Activated T-cell treated with anti-CD3 and anti-CD28 coated beads for 48 hours (primary cell): ENCODE measurements around the gene ALOX5AP.

Experiments
- DNase-seq: peaks from one replicate; pipeline ENCODE4 v3.0.0-alpha.2; 2020; ENCODE audit warnings: low read depth

The ALOX5AP gene

DNA sequence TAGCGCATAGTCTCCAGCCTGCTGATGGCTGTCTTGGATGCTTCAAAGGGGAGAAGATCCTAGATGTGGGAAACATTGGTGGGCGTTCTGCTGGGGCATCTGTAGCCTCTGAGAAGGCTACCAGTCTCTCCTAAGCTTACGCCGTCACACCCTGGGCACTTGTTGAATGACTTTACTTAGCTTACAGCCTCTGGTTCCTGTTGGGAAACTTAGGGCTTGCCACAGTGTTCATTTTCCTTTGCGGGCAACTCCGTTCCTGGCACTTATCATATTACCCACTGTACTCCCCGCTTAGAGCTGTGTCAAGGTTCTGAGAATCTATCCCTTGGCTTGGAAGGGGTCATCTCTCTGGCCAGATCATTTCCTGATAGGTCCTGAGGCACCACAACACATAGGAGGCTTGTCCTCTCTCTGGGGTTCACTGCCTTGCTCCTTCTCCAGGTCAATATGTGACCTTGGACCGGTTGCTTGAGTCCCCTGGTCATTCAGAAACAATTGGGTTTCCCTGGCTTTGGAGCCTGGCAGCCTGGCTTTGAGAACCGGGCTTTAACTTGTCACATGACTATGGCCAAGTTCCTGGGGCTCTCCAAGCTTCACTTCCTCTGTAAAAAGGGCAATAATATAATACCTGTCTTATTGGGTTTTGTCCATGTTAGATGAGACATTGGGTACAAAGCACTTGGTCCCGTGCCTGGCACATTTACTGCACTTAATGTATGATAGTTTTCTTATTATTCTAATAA, 20.5 kb upstream of the ALOX5AP start:
- DNase-seq: no peak

DNA sequence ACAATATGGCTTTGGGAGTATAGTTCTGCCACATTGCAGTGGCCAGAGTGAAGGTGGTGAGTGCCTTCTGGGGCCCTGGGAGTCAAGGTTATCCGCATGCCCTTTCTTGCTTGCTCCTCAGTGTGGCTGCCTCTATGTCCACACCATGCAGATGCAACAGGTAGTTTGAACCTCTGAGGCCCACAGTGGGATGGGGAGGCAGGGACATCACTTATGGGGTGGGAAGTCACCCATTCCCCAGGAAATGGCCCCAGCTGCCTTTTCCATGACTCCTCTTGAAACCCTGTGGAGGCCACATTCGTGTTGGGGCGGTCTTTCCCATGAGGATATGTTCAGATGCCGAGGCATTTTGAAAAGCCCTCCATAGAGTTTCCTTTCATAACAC, 20.0 kb upstream of the ALOX5AP start:
- no peak for DNase-seq

DNA sequence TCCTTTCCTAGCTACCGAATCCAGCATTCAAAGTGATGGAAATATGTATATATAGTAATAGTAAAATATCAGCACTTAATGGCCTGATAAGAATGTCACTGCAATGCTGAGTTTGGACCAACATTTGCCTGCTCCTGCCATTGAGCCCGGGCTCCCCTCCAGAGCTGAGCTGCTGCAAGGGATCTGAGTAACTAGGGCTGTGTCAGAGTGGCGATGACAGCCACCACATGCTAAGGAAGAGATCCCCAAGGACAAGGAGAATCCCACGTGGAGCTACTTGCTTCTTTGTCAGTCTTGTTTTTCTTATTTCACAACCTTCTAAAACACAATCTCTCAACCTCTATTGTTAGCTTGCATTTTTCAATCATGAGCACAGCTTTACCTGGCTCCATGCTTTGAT, 19.5 kb upstream of the ALOX5AP start:
- no peak for DNase-seq

DNA sequence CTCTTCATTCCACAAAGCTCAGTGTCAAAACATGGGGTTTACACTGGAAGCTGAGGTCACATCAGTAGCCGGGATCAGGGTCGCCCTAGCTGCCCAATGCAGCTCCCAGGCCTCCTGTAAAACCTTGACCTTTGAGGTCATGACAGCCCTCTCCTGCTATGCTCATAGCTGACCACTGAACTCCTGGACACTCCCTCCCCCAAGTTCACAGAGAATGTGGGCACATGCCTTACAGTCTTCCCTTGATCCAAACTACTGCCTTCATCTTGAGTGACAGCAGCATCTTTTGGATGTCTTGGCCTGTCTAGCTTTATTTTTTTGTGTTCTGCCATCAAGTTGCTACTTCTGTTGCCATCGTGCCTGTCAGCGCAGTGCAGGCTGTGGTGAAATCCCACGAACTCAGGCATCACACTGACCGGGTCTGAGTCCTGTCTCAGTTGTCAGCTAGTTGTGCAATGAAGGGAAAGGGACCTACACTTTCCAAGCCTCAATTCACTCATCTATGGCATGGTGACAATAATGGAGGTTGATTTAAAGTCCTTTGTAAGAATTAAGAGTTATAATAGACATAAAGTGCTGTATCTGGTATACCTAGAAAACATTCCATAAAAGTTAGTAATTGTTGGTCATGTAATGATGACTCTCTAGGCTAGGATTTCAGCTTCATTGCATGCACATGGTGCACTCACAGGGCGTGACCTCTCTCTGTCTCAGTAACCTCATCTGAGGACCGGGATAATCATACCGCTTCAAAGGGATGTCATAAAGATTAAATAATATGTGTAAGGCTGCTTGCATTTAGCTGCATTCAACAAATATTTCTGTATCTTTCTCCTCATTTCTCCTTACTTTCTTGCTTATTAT, 16.4 kb upstream of the ALOX5AP start:
- no peak for DNase-seq

DNA sequence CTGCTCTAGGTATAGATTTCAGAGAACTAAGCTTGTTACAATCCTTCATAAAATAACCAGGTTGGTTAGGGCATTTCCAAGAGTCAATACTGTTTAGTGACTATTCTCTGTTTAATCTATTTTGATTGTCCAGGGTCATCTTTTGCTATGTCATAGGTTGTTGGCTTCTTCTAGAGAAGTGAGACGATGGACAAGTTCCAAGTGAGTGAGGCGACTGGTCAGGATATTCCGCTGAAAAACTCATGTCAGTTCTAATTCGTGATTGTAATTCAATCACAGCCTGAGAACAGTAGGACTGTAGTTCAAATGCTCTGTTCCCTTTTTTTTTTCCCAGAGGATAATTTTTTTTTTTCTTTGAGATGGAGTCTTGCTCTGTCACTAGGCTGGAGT, 15.8 kb upstream of the ALOX5AP start:
- DNase-seq: no peak

DNA sequence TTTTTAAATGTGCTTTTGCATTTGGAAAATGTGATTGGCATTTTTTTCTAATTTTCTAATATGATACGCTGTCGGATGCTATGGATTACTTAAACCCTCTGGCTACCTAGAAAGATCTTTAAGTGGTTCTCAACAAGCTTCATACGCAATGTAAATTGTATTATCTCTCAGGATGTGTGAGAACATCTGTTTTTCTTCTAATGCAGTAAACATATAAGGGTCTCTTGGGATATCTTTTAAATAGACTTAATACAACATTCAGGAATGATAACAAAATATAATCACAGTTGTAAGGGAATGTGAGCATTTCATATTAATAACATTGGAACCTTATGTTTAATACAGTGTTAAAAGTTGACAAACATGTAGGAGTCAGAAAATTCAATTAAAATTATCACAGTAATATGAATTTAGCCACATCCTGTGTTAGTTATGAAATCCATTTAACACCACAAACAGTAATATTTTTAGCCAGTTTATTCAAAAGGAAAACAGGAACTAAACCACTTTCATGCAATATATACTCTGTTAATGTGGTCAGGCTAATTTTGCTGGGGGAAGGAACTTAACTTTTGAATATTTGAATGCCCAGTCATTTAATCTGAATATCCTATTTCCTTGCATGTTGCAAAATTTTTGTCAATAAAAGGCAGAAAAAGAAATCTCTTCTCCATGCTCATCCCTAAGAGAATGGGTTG, 15.0 kb upstream of the ALOX5AP start:
- DNase-seq: no peak

DNA sequence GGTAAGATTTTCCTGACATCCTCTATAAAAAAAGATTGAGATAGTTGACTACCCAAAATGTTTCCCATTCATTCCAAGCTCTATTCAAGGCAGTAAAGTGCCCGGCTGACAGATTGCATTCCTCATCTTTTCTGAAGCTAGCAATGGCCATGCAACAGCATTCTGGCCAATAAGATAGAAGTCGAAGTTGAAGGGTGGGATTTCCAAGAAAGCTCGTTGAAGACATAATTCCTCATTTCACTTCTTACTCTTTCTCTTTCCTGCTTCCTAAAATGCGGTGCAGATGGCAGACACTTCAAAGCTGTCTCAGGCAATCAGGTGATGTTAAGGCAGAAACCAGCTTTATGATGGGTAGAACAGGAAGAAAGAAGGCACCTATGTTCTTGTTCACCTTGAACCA, 13.4 kb upstream of the ALOX5AP start:
- no peak for DNase-seq

DNA sequence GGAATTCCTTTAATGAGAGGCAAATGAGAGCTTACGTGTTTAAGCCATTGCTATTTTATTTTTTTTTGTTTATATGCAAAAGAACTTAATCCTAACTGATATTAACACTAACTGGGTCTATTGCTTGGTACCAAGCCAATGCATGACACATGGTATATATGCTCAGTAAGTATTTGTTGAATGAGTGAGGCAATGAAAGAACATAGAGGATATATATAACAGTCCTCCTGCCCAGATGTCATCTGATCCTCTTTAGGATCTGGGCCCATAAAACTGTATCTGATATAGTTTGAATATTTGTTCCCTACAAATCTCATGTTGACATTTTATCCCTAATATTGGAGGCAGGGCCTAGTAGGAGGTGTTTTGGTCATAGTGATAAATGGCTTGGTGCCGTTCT, 13.0 kb upstream of the ALOX5AP start:
- no peak for DNase-seq

DNA sequence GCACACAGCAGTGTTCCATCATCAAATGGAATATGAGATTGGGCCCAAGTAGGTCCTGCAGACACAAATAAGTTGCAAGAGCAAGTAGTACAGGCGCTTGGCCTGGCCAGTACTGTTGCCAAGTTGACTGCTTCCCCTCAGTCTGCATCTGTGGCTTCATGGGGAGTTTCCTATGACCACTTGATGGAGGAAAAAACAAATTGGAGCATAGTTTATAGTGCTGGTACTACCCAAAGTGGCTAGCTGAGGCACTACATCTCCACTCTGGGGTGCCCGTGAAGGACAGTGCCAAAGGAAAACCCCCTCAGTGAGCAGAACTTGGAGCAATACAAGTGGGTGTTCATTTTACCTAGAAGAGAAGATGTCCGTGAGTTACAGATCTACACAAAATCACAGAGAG, 10.6 kb upstream of the ALOX5AP start:
- no peak for DNase-seq

DNA sequence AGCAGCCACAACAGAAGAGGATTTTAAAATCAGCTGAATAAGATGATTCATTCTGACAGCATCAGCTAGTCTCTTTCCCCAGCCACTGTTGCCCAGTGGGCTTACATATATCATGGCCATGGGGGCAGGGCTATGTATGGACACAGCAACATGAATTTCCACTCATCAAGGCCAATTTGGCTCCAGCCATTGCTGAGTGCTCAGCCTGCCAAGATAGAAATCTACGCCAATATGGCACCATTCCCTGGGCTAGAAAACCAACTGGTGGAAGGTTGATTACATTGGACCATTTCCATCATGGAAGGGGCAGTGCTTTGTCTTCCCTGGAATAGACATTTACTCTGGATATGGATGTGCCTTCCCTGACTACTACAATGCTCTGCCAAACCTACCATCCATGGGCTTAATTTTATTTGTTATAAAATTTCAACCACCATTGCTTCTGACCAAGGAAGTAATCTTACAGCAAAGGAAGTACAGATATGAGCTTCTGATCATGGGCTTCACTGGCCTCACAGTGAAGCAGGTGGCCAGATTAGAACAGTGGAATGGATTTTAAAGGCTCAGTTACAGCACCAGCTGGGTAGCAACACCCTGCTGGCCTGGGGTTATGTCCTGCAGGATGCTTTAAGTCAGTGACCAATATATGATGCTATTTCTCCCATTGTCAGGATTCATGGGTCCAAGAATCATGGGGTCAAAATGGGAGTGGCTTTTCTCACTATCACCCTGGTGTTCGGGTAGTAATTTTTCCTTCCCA, 9.8 kb upstream of the ALOX5AP start:
- DNase-seq: no peak

DNA sequence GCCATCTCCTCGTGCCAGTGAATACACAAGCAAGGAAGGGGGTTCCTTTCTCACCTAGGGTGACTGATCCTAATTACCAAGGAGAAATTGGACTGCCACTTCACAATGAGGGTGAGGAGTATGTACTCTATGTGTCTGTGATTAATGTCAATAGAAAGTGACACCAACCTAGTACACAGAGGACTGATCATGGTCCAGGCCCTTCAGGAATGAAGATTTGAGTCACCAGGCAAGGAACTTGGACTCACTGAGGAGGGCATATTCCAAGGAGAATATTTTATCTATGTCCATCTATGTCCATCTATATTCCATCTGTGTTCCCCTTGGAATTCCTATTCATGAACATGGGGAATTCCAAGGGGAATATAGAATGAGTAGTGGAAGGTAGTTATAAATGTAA, 9.2 kb upstream of the ALOX5AP start:
- no peak for DNase-seq

DNA sequence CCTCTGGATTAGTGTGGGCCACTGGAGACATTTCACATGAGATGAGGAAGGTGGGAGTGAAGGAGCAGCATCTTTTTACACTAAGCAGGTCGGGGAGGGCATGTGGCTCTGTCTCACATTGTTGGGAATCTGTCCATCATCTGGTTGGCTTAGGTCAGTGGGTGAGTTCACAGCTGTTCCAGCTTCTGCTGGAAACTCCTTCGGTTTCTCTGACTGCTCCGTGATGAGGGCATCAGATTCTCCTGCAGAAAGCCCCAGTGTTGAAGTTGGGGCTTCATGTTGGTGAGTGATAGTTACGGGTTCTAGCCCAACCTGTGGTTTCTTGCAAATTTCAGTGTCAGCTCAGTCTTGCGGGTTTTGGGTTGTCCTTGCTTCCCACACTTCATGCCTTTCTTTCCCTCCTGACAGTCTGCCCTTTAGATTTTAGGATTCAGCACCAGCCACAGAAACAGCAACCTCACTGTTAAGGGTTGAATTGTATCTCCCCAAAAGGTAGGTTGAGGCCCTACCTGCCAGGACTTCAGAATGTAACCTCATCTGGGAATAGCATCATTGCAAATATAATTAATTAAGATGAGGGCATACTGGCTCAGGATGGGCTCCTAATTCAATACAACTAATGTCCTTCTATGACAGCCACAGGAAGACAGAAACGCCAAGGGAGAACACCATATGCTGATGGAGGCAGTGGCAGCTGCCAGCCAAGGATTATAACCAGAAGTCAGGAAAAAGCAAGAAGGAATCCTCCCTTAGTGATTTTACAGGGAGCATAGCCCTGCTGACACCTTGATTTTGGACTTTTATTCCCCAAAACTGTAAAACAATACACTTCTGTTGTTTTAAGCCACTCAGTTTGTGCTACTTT, 7.6 kb upstream of the ALOX5AP start:
- no peak for DNase-seq

DNA sequence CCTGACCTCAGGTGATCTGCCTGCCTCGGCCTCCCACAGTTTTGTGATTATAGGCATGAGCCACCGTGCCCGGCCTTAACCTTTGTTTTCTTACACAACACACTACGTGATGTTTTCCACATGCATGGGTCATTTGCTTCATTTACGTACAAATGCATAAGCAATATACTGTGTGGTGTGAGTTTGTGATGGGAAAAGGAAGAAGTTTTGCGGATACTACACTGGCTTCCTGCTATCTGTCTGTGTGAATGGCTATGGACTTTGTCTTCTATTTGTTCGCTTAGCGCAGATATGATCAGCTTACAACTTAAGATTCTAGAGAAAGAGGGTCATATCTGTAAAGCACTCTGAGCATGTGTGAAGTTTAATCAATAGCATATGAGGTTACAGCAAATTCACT, 5.5 kb upstream of the ALOX5AP start:
- DNase-seq: no peak

DNA sequence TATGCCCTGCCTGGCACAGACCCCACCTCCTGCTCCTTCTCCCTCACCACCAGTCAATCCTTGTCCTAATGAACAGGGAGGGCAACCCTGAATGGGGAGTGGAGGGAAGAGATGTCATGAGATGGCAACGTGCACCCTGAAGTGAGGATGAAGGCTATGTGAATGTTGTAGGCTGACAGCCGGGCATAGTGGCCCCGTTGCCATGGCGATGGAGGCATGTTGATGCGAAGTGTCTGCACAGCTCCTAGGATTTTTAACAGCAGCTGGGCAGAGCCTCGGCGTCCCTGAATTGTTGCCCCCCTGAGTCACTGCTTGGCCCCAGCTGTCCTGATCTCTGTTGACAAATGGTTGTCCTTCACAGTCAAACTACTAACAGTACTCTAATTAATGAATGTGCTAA, 4.8 kb upstream of the ALOX5AP start:
- DNase-seq: no peak

DNA sequence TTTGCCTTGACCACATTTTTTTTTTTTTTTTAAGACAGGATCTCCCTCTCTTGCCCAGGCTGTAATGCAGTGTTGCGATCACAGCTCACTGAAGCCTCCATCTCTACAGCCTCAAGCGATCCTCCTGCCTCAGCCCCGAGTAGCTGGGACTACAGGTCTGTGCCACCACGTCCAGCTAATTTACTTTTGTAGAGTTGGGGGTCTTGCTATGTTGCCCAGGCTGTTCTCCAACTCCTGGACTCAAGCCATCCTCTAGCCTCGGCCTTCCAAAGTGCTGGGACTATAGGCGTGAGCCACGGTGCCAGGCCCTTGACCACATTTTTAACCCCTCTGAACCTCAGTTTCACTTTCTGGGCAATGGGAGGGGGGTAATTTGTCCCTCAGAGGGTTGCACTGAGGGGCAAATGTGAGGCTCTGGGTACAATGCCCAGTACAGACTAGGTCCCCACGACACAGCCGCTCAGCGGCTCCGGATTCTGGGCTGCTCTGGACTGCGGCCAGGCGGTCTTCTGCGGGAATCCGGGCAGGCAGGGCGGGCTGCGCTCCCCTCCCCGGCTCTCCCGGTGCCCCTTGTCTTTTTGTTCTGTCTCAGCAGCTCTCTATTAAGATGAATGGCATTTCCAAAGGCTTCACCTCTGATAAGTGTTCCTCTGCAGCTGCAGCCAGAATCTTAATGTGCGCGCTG, 3.8 kb upstream of the ALOX5AP start:
- DNase-seq: no peak

DNA sequence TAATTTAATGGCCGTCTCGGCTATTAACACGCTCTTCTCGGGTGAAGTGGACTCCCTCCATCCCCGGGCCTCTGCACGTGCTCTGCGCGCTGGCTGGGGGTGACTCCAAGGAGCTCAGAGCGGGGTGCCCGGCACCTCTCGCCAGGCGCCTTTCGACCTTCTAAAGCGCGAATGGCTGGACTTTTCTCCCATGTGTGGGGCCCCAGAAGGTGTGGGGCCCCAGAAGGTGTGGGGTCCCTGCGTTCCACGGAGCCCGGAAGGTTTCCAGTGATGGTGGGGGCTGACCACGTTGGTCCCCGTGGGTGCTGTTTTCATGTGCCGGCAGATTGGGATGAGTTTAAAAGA, 3.3 kb upstream of the ALOX5AP start:
- no peak for DNase-seq

DNA sequence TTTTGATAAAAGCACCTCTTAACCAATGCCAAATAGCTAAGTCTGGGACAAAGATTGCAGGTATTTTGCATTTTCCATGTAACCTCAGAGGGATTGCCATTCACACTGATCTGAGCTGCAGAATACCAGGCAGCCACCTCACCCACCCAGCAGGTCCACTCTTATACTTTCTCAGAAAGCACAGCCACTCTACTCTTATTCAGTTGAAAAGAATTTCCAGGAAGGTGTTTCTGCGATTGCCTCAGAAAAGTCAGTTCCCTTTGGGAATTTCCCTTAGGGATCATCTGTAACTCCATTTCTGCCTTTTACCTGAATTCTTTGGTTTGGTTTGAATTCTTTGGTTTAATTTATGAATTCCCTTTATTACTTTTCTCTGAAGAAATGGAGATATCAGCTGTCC, 904 bp upstream of the ALOX5AP start:
- no peak for DNase-seq

DNA sequence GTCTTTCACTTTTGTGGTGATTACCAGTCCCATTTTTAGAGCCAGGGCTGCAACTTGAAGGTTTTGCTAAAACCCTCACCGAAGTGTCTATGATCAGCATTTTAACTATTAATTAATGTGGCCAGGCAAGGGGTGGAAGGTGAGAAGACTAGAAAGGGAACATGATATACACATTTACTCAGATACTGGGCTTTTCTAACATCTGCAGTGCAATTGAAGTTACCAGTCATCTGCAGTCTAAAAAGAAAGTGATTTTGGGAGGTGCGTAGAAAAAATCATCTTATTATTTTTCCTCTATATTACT, 481 bp downstream of the ALOX5AP start:
- no peak for DNase-seq

DNA sequence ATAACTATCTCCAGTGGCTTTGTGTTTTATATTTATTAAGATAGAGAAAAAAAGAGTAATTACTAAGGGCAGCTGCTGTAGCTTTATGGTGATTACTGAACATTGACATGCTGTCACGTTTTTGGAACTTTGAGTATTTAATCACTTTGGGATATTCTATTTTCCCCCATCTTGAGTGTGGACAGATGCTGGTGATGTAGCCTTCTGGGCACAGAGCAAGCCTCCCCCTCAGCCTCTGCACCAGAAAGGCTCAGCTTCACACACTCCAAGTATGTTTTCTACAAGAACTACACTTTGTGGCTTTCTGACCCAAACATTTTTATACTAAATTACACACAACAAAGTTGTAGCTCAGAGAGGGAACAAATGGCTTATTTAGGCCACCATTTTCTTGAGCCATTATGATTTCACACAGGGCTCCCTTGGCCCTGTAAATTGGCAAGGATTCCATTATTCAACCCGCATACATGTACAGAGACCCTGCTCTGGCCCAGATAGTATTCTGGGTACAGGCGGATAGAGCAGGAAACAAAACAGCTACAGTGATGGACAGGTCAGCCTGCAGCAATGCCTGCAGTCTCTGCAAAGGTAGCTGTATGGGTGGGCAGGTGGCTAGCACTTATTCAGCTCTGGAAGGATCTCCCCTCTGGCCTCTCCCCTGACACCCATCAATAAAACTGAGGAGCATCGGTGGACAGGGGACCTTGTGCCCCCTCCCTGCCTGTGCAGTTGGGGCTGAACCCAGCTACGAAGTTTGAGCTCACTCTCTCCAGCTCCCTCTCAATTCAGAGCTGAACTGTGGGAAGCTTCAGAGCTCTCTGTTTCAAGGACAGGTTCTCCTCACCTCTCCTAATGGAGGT, 1.3 kb downstream of the ALOX5AP start:
- DNase-seq: no peak
